Natural killer cell (primary cell): Measurements from ENCODE around the gene IL1RAPL2. TPM values are rescaled to one million over a fixed set of nuclear protein-coding genes. Genes with fewer than 3 reads are reported as not detected.

Experiments used
- ATAC-seq, 3 donors: fragments of 150-1000 bp in 2 of 3; fragments of 200-7000 bp in 1 of 3; cut with Tn5 transposase; 1 replicate in 1 of 3; 2 replicates in 2 of 3; pipeline ENCODE4 v1.10.0; 2021; ENCODE audit warnings: mild to moderate bottlenecking in 2 of 3, moderate library complexity in 2 of 3
- DNase-seq, 2 donors: peaks; one replicate each; pipeline versions ENCODE4 v3.0.0 to v3.0.0-alpha.2; 2013 to 2021; ENCODE audit warnings: mixed read lengths in 1 of 2
- H3K27ac ChIP-seq: one replicate; pipeline ENCODE4 v1.5.1; 2013; ENCODE audit warnings: mild to moderate bottlenecking, low read length
- H3K27me3 ChIP-seq: one replicate; pipeline ENCODE4 v1.6.1; 2013; ENCODE audit warnings: low read length; ENCODE audit not compliant: control insufficient read depth, insufficient read depth
- H3K36me3 ChIP-seq: one replicate; pipeline ENCODE4 v1.6.1; 2013; ENCODE audit warnings: low read length; ENCODE audit not compliant: control insufficient read depth, insufficient read depth
- H3K4me1 ChIP-seq: one replicate; pipeline ENCODE4 v1.6.1; 2013; ENCODE audit warnings: low read length; ENCODE audit not compliant: control insufficient read depth, insufficient read depth
- H3K4me3 ChIP-seq: one replicate; pipeline ENCODE4 v1.5.1; 2013; ENCODE audit warnings: low read length
- H3K9me3 ChIP-seq: one replicate; pipeline ENCODE4 v1.6.1; 2013; ENCODE audit warnings: low read length; ENCODE audit not compliant: control insufficient read depth, insufficient read depth
- H3K27ac Mint-ChIP-seq, 2 donors: one replicate each; pipeline ENCODE4 v1.8.0; 2022; ENCODE audit warnings: mild to moderate bottlenecking in 2 of 2, mixed read lengths in 2 of 2, moderate library complexity in 1 of 2
- H3K27me3 Mint-ChIP-seq, 2 donors: one replicate each; pipeline ENCODE4 v1.8.0; 2022; ENCODE audit warnings: low read depth in 2 of 2, mixed read lengths in 2 of 2
- H3K36me3 Mint-ChIP-seq: one replicate; pipeline ENCODE4 v1.8.0; 2022; ENCODE audit warnings: mixed read lengths
- H3K4me1 Mint-ChIP-seq, 2 donors: one replicate each; pipeline ENCODE4 v1.8.0; 2022; ENCODE audit warnings: mixed read lengths in 2 of 2
- H3K4me3 Mint-ChIP-seq: one replicate; pipeline ENCODE4 v1.8.0; 2022; ENCODE audit warnings: mild to moderate bottlenecking, moderate library complexity, mixed read lengths
- H3K9me3 Mint-ChIP-seq, 2 donors: one replicate each; pipeline ENCODE4 v1.8.0; 2022; ENCODE audit warnings: mixed read lengths in 2 of 2
- WGBS: methylation state at CpG from one replicate; pipeline ENCODE4 v1.1.7; 2013; ENCODE audit warnings: missing lambda C conversion rate; ENCODE audit not compliant: insufficient coverage; 5-methylcytosine and 5-hydroxymethylcytosine counted together
- intact Hi-C: fragments of 100-400 bp; cut with micrococcal nuclease; formaldehyde crosslinking; loops from one replicate; pipeline ENCODE4 v1.14.2; 2022
- total RNA-seq, 4 donors: library from RNA; stranded (reverse); fragments of 120-200 nt in 1 of 4; gene quantifications; one replicate each; pipeline versions ENCODE4 v1.2.3 to v1.2.4, GENCODE V29; 2013 to 2022
- TF ChIP-seq, protein P1 (sequence below): fragments of 200-600 bp; IDR thresholded peaks from one replicate; pipeline ENCODE4 v1.8.0; 2022; ENCODE audit warnings: antibody characterized with exemption

The IL1RAPL2 gene
- total RNA-seq, 3 donors from 2014 or later (not counting 1 experiment from before 2014, with no cell fraction given) = not detected

DNA sequence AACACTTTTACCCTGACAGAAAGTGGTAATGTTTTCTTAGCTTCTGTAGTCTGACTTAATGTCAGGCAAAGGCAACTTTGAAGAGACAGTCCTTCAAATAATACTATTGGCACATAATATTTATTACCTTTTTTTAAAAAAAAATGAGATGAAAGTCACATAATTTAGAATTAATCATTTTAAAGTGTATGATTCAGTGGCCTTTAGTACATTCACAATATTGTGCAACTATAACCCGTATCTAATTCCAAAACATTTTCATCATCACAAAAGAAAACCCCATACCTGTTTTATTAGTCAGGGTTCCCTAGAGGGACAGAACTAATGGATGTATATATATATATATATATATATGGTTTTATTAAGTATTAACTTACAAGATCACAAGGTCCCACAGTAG lies 749.2 kb downstream of the IL1RAPL2 start:
- Histone ChIP-seq H3K9me3 (no peaks in the 10 kb centered on the region), H3K4me3 (no peak overlapping the region), H3K36me3 (no peaks in the 10 kb centered on the region), H3K27ac (no peak overlapping the region), H3K27me3 (no peaks in the 10 kb centered on the region), H3K4me1 (no peaks in the 10 kb centered on the region)
- TF ChIP-seq, protein P1, sequence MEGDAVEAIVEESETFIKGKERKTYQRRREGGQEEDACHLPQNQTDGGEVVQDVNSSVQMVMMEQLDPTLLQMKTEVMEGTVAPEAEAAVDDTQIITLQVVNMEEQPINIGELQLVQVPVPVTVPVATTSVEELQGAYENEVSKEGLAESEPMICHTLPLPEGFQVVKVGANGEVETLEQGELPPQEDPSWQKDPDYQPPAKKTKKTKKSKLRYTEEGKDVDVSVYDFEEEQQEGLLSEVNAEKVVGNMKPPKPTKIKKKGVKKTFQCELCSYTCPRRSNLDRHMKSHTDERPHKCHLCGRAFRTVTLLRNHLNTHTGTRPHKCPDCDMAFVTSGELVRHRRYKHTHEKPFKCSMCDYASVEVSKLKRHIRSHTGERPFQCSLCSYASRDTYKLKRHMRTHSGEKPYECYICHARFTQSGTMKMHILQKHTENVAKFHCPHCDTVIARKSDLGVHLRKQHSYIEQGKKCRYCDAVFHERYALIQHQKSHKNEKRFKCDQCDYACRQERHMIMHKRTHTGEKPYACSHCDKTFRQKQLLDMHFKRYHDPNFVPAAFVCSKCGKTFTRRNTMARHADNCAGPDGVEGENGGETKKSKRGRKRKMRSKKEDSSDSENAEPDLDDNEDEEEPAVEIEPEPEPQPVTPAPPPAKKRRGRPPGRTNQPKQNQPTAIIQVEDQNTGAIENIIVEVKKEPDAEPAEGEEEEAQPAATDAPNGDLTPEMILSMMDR = no peak
- no CpG with 5 or more reads among the region's 1 CpG for WGBS
- Mint-ChIP-seq H3K27me3 (no peaks in the 10 kb centered on the region), H3K36me3 (no peaks in the 10 kb centered on the region), H3K4me3 (no peak overlapping the region), H3K27ac (no peak overlapping the region), H3K9me3 (peaks cover 3 to 15% of the 10 kb centered on the region in 2 donors), H3K4me1 (no peaks in the 10 kb centered on the region)
- intact Hi-C loops = no loop called here
- no peak for ATAC-seq
- DNase-seq = no peak

DNA sequence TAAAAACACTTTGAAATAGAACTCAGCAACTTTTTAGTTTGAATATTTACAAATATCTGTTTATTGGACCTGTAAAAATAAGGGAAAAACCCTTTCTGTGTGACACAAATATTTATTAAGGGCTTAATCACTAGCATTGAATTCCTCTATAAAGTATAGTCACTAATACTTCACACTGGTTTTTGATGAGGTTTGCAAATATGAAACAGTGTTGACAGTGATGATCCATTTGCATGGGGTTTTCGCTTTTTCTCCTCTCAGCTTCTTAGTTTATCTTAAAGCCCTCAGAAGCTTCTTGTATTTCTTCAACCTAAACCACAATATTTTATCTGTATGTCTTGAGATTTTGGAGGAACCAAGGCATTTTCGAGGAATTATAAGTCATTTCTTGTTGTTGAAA lies 751.1 kb downstream of the IL1RAPL2 start:
- Mint-ChIP-seq H3K36me3 (no peaks in the 10 kb centered on the region), H3K27me3 (no peaks in the 10 kb centered on the region), H3K9me3 (peaks cover 3 to 15% of the 10 kb centered on the region in 2 donors), H3K4me3 (no peak overlapping the region), H3K4me1 (no peaks in the 10 kb centered on the region), H3K27ac (no peak overlapping the region)
- intact Hi-C loops = no loop called here
- Histone ChIP-seq H3K36me3 (no peaks in the 10 kb centered on the region), H3K27ac (no peak overlapping the region), H3K9me3 (no peaks in the 10 kb centered on the region), H3K27me3 (no peaks in the 10 kb centered on the region), H3K4me1 (no peaks in the 10 kb centered on the region), H3K4me3 (no peak overlapping the region)
- no CpG with 5 or more reads among the region's 2 CpGs for WGBS
- TF ChIP-seq, protein P1 = no peak
- DNase-seq (no peak), ATAC-seq (no peak)

DNA sequence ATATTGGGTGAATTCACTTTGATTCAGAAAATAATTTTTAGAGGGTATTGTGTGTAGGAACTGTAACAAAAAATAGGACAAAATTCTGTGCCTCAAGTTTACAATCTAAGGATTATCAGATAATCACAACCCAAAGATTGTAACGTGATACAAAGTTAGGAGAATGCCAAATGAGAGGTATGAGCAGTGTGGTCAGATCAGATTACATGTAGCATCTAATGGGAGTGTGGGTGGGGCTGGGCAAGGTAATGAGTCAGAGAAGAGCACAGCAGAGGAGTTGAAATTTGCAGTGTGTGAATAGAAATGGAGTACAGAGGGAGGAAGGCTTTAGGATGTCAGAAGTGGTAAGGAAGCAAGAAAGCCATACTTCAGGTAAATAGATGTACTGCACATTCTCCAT lies 757.9 kb downstream of the IL1RAPL2 start:
- H3K4me3 Mint-ChIP-seq = no peak overlapping the region
- no peak for DNase-seq
- Histone ChIP-seq H3K4me1 (no peaks in the 10 kb centered on the region), H3K36me3 (no peaks in the 10 kb centered on the region), H3K9me3 (no peaks in the 10 kb centered on the region), H3K27ac (no peak overlapping the region), H3K4me3 (no peak overlapping the region), H3K27me3 (no peaks in the 10 kb centered on the region)
- H3K9me3 Mint-ChIP-seq = peaks cover 0 to 12% of the 10 kb centered on the region in 2 donors
- WGBS = 57% methylated on average over 1 of the region's 1 CpG
- intact Hi-C loops = no loop called here
- no peaks in the 10 kb centered on the region for H3K4me1 Mint-ChIP-seq
- H3K27ac Mint-ChIP-seq = no peak overlapping the region
- H3K36me3 Mint-ChIP-seq = no peaks in the 10 kb centered on the region
- ATAC-seq = no peak
- no peaks in the 10 kb centered on the region for H3K27me3 Mint-ChIP-seq
- TF ChIP-seq, protein P1 = no peak

- no peak for ATAC-seq
- H3K36me3 Mint-ChIP-seq = no peaks in the 10 kb centered on the region
- H3K4me1 Mint-ChIP-seq = no peaks in the 10 kb centered on the region
These were observed 762.8 kb downstream of the IL1RAPL2 start for GRCh38 chrX:105328773-105329172.

More at GRCh38 chrX:105328773-105329172, 762.8 kb downstream of the IL1RAPL2 start:
- TF ChIP-seq, protein P1 = no peak
- Mint-ChIP-seq H3K27me3 (no peaks in the 10 kb centered on the region), H3K9me3 (peaks cover 4 to 6% of the 10 kb centered on the region in 2 donors), H3K27ac (no peak overlapping the region), H3K4me3 (no peak overlapping the region)
- H3K27me3 ChIP-seq = no peaks in the 10 kb centered on the region
- H3K4me1 ChIP-seq = no peaks in the 10 kb centered on the region
- H3K4me3 ChIP-seq = no peak overlapping the region
- no peak for DNase-seq
- H3K27ac ChIP-seq = no peak overlapping the region
- H3K9me3 ChIP-seq = no peaks in the 10 kb centered on the region
- H3K36me3 ChIP-seq = no peaks in the 10 kb centered on the region
- intact Hi-C loops = no loop called here
